Lung (tissue), 12 donors: Measurements from ENCODE around the gene PLIN4. TPM values are rescaled to one million over a fixed set of nuclear protein-coding genes. Genes with fewer than 3 reads are reported as not detected.

Experiments used
- ATAC-seq: fragments of 200-7000 bp; cut with Tn5 transposase; one replicate; pipeline ENCODE4 v1.9.1; 2020; ENCODE audit warnings: moderate number of reproducible peaks; ENCODE audit not compliant: insufficient read depth, low FRiP score
- DNase-seq, 3 donors: peaks; one replicate each; pipeline ENCODE4 v3.0.0-alpha.2; 2013 to 2017
- H3K27ac ChIP-seq, 2 donors: one replicate each; pipeline ENCODE4 v1.5.1; 2013; ENCODE audit warnings: mild to moderate bottlenecking in 2 of 2, moderate library complexity in 2 of 2, control low read depth in 1 of 2, inconsistent platforms in 1 of 2, low read depth in 1 of 2, low read length in 1 of 2
- H3K27me3 ChIP-seq, 3 donors: one replicate each; pipeline ENCODE4 v1.5.1; 2013; ENCODE audit warnings: low read length in 2 of 3; ENCODE audit not compliant: control insufficient read depth in 3 of 3, insufficient read depth in 3 of 3
- H3K36me3 ChIP-seq, 4 donors: one replicate each; pipeline ENCODE4 v1.5.1; 2013; ENCODE audit warnings: low read length in 4 of 4, mild to moderate bottlenecking in 1 of 4, moderate library complexity in 1 of 4; ENCODE audit not compliant: control insufficient read depth in 4 of 4, insufficient read depth in 4 of 4
- H3K4me1 ChIP-seq, 5 donors: one replicate each; pipeline ENCODE4 v1.5.1; 2013; ENCODE audit warnings: low read length in 5 of 5, mild to moderate bottlenecking in 2 of 5, moderate library complexity in 1 of 5; ENCODE audit not compliant: control insufficient read depth in 5 of 5, insufficient read depth in 5 of 5
- H3K4me3 ChIP-seq: one replicate; pipeline ENCODE4 v1.5.1; 2013; ENCODE audit warnings: mild to moderate bottlenecking, control low read depth, moderate library complexity
- H3K9ac ChIP-seq, 2 donors: one replicate each; pipeline ENCODE4 v1.5.1; 2013; ENCODE audit warnings: low read length in 2 of 2, control low read depth in 1 of 2; ENCODE audit not compliant: insufficient read depth in 1 of 2
- H3K9me3 ChIP-seq, 4 donors: one replicate each; pipeline ENCODE4 v1.5.1; 2013; ENCODE audit warnings: low read length in 3 of 4, mild to moderate bottlenecking in 1 of 4, moderate library complexity in 1 of 4; ENCODE audit not compliant: control insufficient read depth in 4 of 4, insufficient read depth in 3 of 4
- WGBS, 2 donors: extraction: QIAGEN DNeasy Blood & Tissue Kit; methylation state at CpG; one replicate each; pipeline ENCODE4 v1.1.7; 2013; 5-methylcytosine and 5-hydroxymethylcytosine counted together
- polyA plus RNA-seq, 2 donors: library from polyadenylated mRNA; stranded (reverse); fragments of 200-250 nt; gene quantifications; one replicate each; pipeline ENCODE4 v1.2.1, GENCODE V29; 2013
- total RNA-seq, 2 donors: library from RNA; depleted of rRNA in 1 of 2; stranded (reverse); fragments of >200 nt in 1 of 2; gene quantifications; one replicate each; pipeline ENCODE4 v1.2.1, GENCODE V29; 2014 to 2021
- TF ChIP-seq, protein P1 (sequence below): IDR thresholded peaks from 2 replicates; pipeline ENCODE4 v1.5.1; 2012; ENCODE audit warnings: mild to moderate bottlenecking; ENCODE audit errors: control extremely low read depth, extremely low read depth
- donor health status: control.
- donor health status: control.
- donor health status: Bipolar disorder and iron deficiency.
- donor health status: healthy.
- donor health status: DM: yes; HTN: yes; CAD: no.

The PLIN4 gene
- total and polyA plus RNA-seq, 4 donors, result 0.85 to 5.0 (median 3.8) TPM

DNA sequence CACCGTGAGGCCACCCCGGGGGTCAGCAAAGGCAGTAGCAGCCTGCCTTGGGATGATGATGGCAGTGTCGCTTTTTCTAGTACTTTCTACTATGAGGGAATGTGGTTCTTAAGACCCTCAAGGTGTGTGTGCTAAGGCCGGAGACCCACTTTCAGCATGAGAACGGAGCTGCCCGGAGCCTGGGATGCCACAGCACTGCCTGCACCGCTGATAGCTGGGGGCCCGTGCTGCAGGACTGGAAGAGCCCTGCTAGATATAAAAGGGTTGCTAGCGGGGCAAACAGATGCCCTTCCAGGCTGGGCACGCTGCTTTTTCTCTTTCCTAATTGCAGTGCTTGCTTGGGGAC, 14.5 kb downstream of the PLIN4 start:
- no peak overlapping the region for H3K4me3 ChIP-seq
- H3K4me1 ChIP-seq, result no peaks in the 10 kb centered on the region
- ATAC-seq, result no peak
- DNase-seq, result no peak
- H3K27ac ChIP-seq, result no peak overlapping the region
- no peaks in the 10 kb centered on the region for H3K27me3 ChIP-seq
- H3K9me3 ChIP-seq, result no peaks in the 10 kb centered on the region
- H3K36me3 ChIP-seq, result peaks cover 0 to 55% (median 6%) of the 10 kb centered on the region in 4 donors
- 94 to 95% methylated on average over 10 of the region's 10 CpGs for WGBS, 2 donors
- no peak overlapping the region for H3K9ac ChIP-seq
- TF ChIP-seq, protein P1, sequence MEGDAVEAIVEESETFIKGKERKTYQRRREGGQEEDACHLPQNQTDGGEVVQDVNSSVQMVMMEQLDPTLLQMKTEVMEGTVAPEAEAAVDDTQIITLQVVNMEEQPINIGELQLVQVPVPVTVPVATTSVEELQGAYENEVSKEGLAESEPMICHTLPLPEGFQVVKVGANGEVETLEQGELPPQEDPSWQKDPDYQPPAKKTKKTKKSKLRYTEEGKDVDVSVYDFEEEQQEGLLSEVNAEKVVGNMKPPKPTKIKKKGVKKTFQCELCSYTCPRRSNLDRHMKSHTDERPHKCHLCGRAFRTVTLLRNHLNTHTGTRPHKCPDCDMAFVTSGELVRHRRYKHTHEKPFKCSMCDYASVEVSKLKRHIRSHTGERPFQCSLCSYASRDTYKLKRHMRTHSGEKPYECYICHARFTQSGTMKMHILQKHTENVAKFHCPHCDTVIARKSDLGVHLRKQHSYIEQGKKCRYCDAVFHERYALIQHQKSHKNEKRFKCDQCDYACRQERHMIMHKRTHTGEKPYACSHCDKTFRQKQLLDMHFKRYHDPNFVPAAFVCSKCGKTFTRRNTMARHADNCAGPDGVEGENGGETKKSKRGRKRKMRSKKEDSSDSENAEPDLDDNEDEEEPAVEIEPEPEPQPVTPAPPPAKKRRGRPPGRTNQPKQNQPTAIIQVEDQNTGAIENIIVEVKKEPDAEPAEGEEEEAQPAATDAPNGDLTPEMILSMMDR, result no peak

DNA sequence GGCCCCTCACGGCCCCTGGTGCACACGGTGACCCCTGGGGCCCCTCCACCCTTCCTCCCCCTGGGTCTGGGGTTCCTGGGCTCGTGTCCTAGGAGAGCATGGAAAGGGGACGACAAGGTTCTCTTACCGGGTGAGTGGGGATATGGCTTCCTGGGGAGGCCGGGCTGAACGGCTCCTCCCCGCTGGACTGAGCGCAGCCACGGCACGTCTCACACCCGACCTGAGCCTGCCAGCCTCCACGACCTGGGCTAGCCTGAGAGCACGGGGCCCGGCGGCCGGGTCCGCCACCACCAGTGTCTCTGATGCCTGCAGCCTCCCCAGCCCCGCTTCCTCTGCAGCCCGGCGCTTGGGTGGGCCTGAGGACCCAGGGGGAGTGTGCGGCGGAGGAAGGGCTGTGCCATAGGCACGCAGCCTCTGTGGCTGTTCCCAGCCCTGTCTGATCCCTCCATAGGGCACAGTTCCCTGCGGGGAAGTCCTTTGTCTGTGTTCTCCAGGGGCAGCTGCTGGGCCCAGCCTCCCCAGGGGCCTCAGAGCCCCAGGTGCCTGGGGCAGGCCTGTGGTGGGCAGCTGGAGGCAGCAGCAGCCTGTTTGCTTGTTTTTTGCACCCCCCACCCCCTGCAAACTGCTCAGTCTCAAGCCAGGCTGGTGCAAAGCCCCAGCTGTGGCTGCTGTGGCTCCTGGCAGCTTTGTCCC, 15.0 kb downstream of the PLIN4 start:
- WGBS, 2 donors, result 91 to 92% methylated on average over 25 of the region's 25 CpGs
- no peak overlapping the region for H3K9ac ChIP-seq
- DNase-seq, result no peak
- no peak overlapping the region for H3K27ac ChIP-seq
- TF ChIP-seq, protein P1, result no peak
- peaks cover 0 to 60% (median 7%) of the 10 kb centered on the region in 4 donors for H3K36me3 ChIP-seq
- no peak for ATAC-seq
- H3K4me3 ChIP-seq, result no peak overlapping the region
- no peaks in the 10 kb centered on the region for H3K4me1 ChIP-seq
- no peaks in the 10 kb centered on the region for H3K27me3 ChIP-seq
- no peaks in the 10 kb centered on the region for H3K9me3 ChIP-seq

DNA sequence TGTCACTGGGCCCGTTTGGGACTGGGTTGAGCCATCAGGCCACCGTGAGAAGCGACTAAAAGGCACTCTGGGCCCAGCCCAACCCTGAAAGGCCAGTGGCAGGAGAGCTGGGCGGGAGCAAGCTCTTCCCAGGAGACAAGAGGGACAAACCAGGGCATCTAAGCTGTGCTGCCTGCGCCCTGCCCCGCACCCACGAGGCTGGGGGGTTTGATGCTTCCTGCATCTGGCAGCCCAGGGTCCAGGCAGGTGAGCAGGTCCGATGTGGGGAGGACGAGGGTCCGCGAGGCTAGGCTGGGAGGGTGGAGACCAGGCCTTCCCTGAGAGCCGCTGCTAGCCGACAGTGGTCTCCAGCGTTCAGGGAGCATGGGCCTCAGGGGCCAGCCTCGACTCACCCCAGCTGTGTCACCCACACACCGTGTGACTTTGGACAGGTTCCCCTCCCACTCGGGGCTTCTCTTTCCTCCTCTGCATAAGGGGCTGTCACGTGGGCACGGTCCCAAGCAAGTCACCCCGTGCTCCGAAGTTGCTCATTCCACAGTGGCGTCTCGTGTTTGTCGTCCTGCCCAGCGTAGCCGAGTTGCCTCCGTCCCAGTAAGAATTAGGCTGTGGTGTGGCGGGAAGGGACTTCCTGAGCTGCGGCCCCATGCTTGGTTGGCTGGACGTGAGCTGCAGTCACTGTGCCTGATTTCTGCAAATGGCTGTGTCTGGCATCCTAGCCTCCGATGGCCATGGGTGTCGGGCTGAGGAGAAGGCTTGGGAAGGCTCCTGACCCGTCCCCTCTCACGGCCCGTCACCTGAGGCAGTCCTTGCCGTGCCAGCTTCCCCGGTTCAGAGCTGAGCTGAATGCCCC, 15.8 kb downstream of the PLIN4 start:
- Histone ChIP-seq H3K4me3 (no peak overlapping the region), H3K9me3 (no peaks in the 10 kb centered on the region), H3K4me1 (no peaks in the 10 kb centered on the region), H3K27me3 (no peaks in the 10 kb centered on the region), H3K36me3 (peaks cover 0 to 68% (median 7%) of the 10 kb centered on the region in 4 donors), H3K27ac (no peak overlapping the region), H3K9ac (no peak overlapping the region)
- 90 to 92% methylated on average over 37 of the region's 37 CpGs for WGBS, 2 donors
- DNase-seq (no peak), ATAC-seq (no peak)
- TF ChIP-seq, protein P1, result no peak
